Caco-2 (cell line): Measurements from ENCODE around the gene THSD7A. TPM values are rescaled to one million over a fixed set of nuclear protein-coding genes. Genes with fewer than 3 reads are reported as not detected.

ENCODE experiments used
- BruUV-seq: library from RNA; stranded (reverse); fragments of 400-500 nt; replicated peaks from 2 replicates; lab custom pipeline; 2021; lab: Mats Ljungman, UMichigan
- CTCF ChIA-PET: fragments of 300-600 bp; sonication (Branson Sonifier 250); formaldehyde crosslinking; loops from one replicate; lab custom pipeline; 2022; ENCODE audit warnings: antibody characterized with exemption; lab: Charles Lee
- POLR2A ChIA-PET: fragments of 300-600 bp; sonication (Branson Sonifier 250); formaldehyde crosslinking; loops from one replicate; lab custom pipeline; 2022; ENCODE audit warnings: antibody characterized with exemption; lab: Charles Lee
- DNase-seq, 2 experiments: peaks; one replicate each; pipeline versions ENCODE4 v3.0.0 to v3.0.0-alpha.2; 2020 to 2022
- H3K27me3 ChIP-seq: replicated peaks from 2 replicates; pipeline ENCODE4 v1.6.0; 2011; ENCODE audit warnings: low read length; ENCODE audit not compliant: control insufficient read depth, insufficient read depth
- H3K36me3 ChIP-seq: 2 replicates; pipeline ENCODE4 v1.5.1; 2011; ENCODE audit warnings: low read length; ENCODE audit not compliant: control insufficient read depth, insufficient read depth
- H3K4me1 ChIP-seq: fragments of 250-450 bp; sonication (Bioruptor Pico); 2 replicates; pipeline ENCODE4 v1.5.1; 2020; ENCODE audit warnings: mild to moderate bottlenecking
- H3K4me3 ChIP-seq: 2 replicates; pipeline ENCODE4 v1.5.1; 2011; ENCODE audit warnings: low read depth, mild to moderate bottlenecking, control low read depth, low read length
- H3K9me3 ChIP-seq: fragments of 250-450 bp; sonication (Bioruptor Pico); 2 replicates; pipeline ENCODE4 v1.5.1; 2020; ENCODE audit warnings: mild to moderate bottlenecking, moderate library complexity
- H3K27ac Mint-ChIP-seq: one replicate; pipeline ENCODE4 v1.8.0; 2022; ENCODE audit warnings: mixed read lengths; ENCODE audit not compliant: unreplicated experiment
- H3K27me3 Mint-ChIP-seq: one replicate; pipeline ENCODE4 v1.8.0; 2022; ENCODE audit warnings: mixed read lengths; ENCODE audit not compliant: insufficient read depth, unreplicated experiment
- H3K36me3 Mint-ChIP-seq: one replicate; pipeline ENCODE4 v1.8.0; 2022; ENCODE audit warnings: mild to moderate bottlenecking, mixed read lengths; ENCODE audit not compliant: insufficient read depth, unreplicated experiment
- H3K4me1 Mint-ChIP-seq: one replicate; pipeline ENCODE4 v1.8.0; 2022; ENCODE audit warnings: low read depth, mixed read lengths; ENCODE audit not compliant: unreplicated experiment
- H3K4me3 Mint-ChIP-seq: one replicate; pipeline ENCODE4 v1.8.0; 2022; ENCODE audit warnings: mild to moderate bottlenecking, moderate library complexity, mixed read lengths; ENCODE audit not compliant: unreplicated experiment
- H3K9me3 Mint-ChIP-seq: one replicate; pipeline ENCODE4 v1.8.0; 2022; ENCODE audit warnings: mixed read lengths; ENCODE audit not compliant: unreplicated experiment
- intact Hi-C: fragments of 100-400 bp; cut with micrococcal nuclease; formaldehyde crosslinking; loops from one replicate; pipeline ENCODE4 v1.10.0; 2022; ENCODE audit not compliant: unreplicated experiment
- total RNA-seq: library from RNA; stranded (reverse); gene quantifications from 2 replicates; pipeline ENCODE4 v1.2.3, GENCODE V29; 2022
- TF ChIP-seq, protein P1 (sequence below), 2 experiments: fragments of 200-600 bp in 1 of 2; IDR thresholded peaks; 1 replicate in 1 of 2; 2 replicates in 1 of 2; pipeline versions ENCODE4 v1.5.1 to v1.8.0; 2011 to 2022; ENCODE audit warnings: antibody characterized with exemption in 1 of 2, control low read depth in 1 of 2, inconsistent platforms in 1 of 2, low read depth in 1 of 2, low read length in 1 of 2, mild to moderate bottlenecking in 1 of 2, moderate library complexity in 1 of 2; ENCODE audit not compliant: insufficient read depth in 1 of 2, severe bottlenecking in 1 of 2, unreplicated experiment in 1 of 2

THSD7A gene
- total RNA-seq, 1 experiment from 2014 or later, result 0.05 TPM

DNA sequence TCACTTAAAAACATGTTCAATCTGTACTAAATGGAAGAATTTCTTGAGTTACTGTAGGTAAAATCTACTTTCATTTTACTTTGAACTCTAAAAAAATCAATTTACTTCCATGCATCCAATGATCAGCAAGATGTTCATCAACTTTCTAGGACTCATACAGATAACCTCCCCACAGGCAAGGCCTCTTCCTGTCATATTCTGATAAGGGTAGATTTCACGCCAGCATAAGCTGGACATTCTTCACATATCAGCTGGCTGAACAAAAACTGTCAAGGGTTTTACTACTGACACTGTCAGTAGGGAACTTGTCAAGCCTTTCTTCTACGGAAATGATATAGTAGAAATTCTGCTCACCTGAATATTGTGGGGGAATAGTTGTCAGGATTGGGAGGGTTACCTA is 244.9 kb downstream of the THSD7A start:
- no peak overlapping the region for H3K4me3 ChIP-seq
- Mint-ChIP-seq H3K27ac (no peak overlapping the region), H3K4me3 (no peak overlapping the region), H3K27me3 (no peaks in the 10 kb centered on the region), H3K9me3 (no peaks in the 10 kb centered on the region), H3K36me3 (no peaks in the 10 kb centered on the region), H3K4me1 (no peaks in the 10 kb centered on the region)
- no peaks in the 10 kb centered on the region for H3K9me3 ChIP-seq
- BruUV-seq, result no TSS peak
- intact Hi-C loops, result no loop called here
- DNase-seq, result no peak
- no peaks in the 10 kb centered on the region for H3K4me1 ChIP-seq
- H3K36me3 ChIP-seq, result no peaks in the 10 kb centered on the region
- TF ChIP-seq, protein P1, sequence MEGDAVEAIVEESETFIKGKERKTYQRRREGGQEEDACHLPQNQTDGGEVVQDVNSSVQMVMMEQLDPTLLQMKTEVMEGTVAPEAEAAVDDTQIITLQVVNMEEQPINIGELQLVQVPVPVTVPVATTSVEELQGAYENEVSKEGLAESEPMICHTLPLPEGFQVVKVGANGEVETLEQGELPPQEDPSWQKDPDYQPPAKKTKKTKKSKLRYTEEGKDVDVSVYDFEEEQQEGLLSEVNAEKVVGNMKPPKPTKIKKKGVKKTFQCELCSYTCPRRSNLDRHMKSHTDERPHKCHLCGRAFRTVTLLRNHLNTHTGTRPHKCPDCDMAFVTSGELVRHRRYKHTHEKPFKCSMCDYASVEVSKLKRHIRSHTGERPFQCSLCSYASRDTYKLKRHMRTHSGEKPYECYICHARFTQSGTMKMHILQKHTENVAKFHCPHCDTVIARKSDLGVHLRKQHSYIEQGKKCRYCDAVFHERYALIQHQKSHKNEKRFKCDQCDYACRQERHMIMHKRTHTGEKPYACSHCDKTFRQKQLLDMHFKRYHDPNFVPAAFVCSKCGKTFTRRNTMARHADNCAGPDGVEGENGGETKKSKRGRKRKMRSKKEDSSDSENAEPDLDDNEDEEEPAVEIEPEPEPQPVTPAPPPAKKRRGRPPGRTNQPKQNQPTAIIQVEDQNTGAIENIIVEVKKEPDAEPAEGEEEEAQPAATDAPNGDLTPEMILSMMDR (IDR thresholded peaks at IDR 0.05; ENCODE audit: insufficient read depth in 1 of 2, low read depth in 1 of 2, low read length in 1 of 2, severe bottlenecking in 1 of 2, unreplicated experiment in 1 of 2), result no peak
- H3K27me3 ChIP-seq, result no peaks in the 10 kb centered on the region
- POLR2A ChIA-PET, result no interaction called here
- CTCF ChIA-PET, result no interaction called here

DNA sequence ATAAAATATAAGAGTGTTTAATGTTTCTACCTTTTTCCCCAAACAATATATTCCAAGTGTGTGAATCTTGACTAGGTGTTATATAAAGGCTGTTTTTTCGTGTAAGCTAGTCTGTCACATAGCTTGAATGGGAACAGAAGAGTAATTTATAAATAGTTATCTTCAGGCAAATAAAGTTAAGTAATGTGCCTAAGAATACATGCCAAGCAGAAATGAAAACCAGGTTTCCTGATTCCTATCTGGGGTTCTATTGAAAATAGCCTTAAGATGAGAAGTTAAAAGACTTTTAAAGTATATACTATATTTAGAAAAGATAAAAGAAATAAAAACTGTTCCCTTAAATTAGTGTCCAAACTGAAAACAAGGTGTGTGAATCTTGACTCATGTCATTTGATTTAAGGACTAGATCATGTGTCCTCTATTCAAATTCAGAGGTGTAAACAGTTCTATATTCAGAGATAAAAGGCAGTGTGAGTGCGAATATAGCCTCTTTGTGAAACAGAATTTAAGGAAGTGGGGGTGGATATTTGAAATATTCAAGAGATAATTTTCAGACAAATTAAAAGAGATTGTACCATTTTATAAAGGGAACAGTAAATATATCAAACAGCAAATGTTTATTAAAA is 247.5 kb downstream of the THSD7A start:
- H3K27me3 Mint-ChIP-seq, result no peaks in the 10 kb centered on the region
- no peaks in the 10 kb centered on the region for H3K9me3 Mint-ChIP-seq
- H3K4me3 ChIP-seq, result no peak overlapping the region
- no peaks in the 10 kb centered on the region for H3K36me3 ChIP-seq
- intact Hi-C loops, result no loop called here
- no peak overlapping the region for H3K4me3 Mint-ChIP-seq
- CTCF ChIA-PET, result no interaction called here
- POLR2A ChIA-PET, result no interaction called here
- no peaks in the 10 kb centered on the region for H3K4me1 ChIP-seq
- H3K27ac Mint-ChIP-seq, result no peak overlapping the region
- H3K36me3 Mint-ChIP-seq, result no peaks in the 10 kb centered on the region
- no peaks in the 10 kb centered on the region for H3K27me3 ChIP-seq
- DNase-seq, result no peak
- H3K4me1 Mint-ChIP-seq, result no peaks in the 10 kb centered on the region
- TF ChIP-seq, protein P1 (IDR thresholded peaks at IDR 0.05; ENCODE audit: insufficient read depth in 1 of 2, low read depth in 1 of 2, low read length in 1 of 2, severe bottlenecking in 1 of 2, unreplicated experiment in 1 of 2), result no peak
- no TSS peak for BruUV-seq
- no peaks in the 10 kb centered on the region for H3K9me3 ChIP-seq

DNA sequence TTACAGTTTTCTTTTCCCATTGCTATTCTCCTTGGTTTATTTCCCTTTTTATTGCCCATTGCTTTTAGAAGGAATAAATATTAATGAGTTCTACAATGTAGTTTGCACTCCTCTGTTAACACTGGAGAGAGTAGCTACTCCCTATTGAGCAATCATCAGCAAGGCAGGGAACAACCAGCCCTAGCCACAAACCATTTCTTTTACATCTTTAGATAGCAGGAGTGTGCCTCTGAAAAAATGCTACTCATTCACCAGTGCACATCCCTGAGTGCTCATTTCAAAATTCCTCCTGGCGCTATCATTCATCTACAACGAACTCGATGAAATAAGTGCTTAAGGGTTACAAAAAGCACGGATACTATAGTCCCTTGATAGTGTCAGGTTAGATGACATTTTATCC is 252.9 kb downstream of the THSD7A start:
- no peaks in the 10 kb centered on the region for H3K9me3 Mint-ChIP-seq

More for the DNA sequence above, 252.9 kb downstream of the THSD7A start:
- POLR2A ChIA-PET, result no interaction called here
- Mint-ChIP-seq H3K4me1 (no peaks in the 10 kb centered on the region), H3K27ac (no peak overlapping the region), H3K36me3 (no peaks in the 10 kb centered on the region), H3K4me3 (no peak overlapping the region), H3K27me3 (no peaks in the 10 kb centered on the region)
- no peaks in the 10 kb centered on the region for H3K9me3 ChIP-seq
- H3K4me3 ChIP-seq, result no peak overlapping the region
- TF ChIP-seq, protein P1 (IDR thresholded peaks at IDR 0.05; ENCODE audit: insufficient read depth in 1 of 2, low read depth in 1 of 2, low read length in 1 of 2, severe bottlenecking in 1 of 2, unreplicated experiment in 1 of 2), result no peak
- no peaks in the 10 kb centered on the region for H3K4me1 ChIP-seq
- no peaks in the 10 kb centered on the region for H3K27me3 ChIP-seq
- no peaks in the 10 kb centered on the region for H3K36me3 ChIP-seq
- no peak for DNase-seq
- intact Hi-C loops, result no loop called here
- CTCF ChIA-PET, result no interaction called here
- no TSS peak for BruUV-seq
